OCI-LY7 (cell line): ENCODE data around the gene SEPSECS.

Experiments used
- CTCF ChIP-seq: fragments of 200-600 bp; sonication (generic); conservative IDR thresholded peaks from 2 replicates; pipeline ENCODE4 v1.5.1; 2014; ENCODE audit warnings: mild to moderate bottlenecking, antibody characterized with exemption, low read length, moderate library complexity, mixed read lengths
- EZH2phosphoT487 ChIP-seq: fragments of 200-600 bp; sonication (generic); IDR thresholded peaks from 2 replicates; pipeline ENCODE4 v1.6.1; 2018; ENCODE audit warnings: low read depth, borderline replicate concordance, mild to moderate bottlenecking, mixed run types, antibody characterized with exemption, low read length, moderate library complexity, mixed read lengths

- no peak for TF ChIP-seq CTCF
- TF ChIP-seq EZH2phosphoT487, result no peak
Observed at GRCh38 chr4:25133132-25133531, 27.1 kb downstream of the SEPSECS start.
